ENCODE data around the gene CEP41.

DNA sequence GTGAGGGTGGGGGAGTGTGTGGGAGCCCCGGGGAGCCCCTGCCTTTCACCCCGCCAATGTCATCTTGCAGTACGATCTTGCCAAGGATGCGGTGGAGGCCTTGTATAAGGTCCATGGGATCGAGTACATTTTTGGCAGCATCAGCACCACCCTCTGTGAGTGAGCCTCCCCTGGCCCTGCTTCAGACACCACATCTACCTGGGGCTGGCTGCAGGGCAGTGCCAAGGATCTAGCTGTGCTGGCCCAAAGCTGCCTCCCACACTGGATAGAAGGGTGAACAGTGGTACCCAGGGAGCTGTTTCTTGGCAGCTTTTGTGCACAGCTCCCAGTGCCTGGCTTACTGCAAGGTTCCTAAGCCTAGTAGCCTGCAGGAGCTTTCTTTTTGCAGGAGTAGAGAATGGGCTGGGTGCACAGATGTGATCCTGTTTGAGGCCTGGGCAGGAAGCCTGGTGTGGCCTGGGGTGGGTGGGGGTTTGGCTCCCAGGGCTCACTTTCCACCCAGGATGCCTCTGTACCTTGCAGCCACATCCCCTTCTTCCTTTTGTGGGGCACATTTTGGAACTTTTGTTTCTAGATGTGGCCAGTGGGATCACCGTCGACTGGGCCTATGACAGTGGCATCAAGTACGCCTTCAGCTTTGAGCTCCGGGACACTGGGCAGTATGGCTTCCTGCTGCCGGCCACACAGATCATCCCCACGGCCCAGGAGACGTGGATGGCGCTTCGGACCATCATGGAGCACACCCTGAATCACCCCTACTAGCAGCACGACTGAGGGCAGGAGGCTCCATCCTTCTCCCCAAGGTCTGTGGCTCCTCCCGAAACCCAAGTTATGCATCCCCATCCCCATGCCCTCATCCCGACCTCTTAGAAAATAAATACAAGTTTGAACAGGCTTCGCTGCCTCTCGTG lies 72.7 kb downstream of the CEP41 start:
- TF ChIP-seq, protein P1, sequence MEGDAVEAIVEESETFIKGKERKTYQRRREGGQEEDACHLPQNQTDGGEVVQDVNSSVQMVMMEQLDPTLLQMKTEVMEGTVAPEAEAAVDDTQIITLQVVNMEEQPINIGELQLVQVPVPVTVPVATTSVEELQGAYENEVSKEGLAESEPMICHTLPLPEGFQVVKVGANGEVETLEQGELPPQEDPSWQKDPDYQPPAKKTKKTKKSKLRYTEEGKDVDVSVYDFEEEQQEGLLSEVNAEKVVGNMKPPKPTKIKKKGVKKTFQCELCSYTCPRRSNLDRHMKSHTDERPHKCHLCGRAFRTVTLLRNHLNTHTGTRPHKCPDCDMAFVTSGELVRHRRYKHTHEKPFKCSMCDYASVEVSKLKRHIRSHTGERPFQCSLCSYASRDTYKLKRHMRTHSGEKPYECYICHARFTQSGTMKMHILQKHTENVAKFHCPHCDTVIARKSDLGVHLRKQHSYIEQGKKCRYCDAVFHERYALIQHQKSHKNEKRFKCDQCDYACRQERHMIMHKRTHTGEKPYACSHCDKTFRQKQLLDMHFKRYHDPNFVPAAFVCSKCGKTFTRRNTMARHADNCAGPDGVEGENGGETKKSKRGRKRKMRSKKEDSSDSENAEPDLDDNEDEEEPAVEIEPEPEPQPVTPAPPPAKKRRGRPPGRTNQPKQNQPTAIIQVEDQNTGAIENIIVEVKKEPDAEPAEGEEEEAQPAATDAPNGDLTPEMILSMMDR (IDR thresholded peaks at IDR 0.05; ENCODE audit: low read length), result no peak
- TF ChIP-seq EZH2 (IDR thresholded peaks at IDR 0.05; ENCODE audit: borderline replicate concordance, low read length), result no peak

Data from OCI-LY1 (cell line).